ENCODE data around the gene DIP2C. TPM values are rescaled to one million over a fixed set of nuclear protein-coding genes. Genes with fewer than 3 reads are reported as not detected.
A peak's percentile ranks its signal among the peaks of the same experiment; 100 is the strongest.

Gene DIP2C
- total RNA-seq, 2 donors from 2014 or later = 13.0 to 13.7 TPM

GRCh38 chr10:675532-675931 lies 13.9 kb downstream of the DIP2C start:
- no peak for TF ChIP-seq CTCF (conservative IDR thresholded peaks at IDR 0.05)
- Mint-ChIP-seq H3K4me3 (no peak overlapping the region), H3K36me3 (ENCODE audit: low read depth) (peaks cover 2% of the 10 kb centered on the region), H3K9me3 (peaks cover 9% of the 10 kb centered on the region), H3K4me1 (no peaks in the 10 kb centered on the region), H3K27me3 (ENCODE audit: insufficient read depth) (no peaks in the 10 kb centered on the region), H3K27ac (no peak overlapping the region)
- H3K9ac ChIP-seq (ENCODE audit: extremely low read depth, low read length, poor library complexity, severe bottlenecking) = no peak overlapping the region
- WGBS, 2 experiments (ENCODE audit: insufficient coverage in 1 of 2, insufficient read length in 1 of 2) = 98% methylated on average over 4 of the region's 4 CpGs; no CpG with 5 or more reads in 1 of the 2 experiments
- H3K9me3 ChIP-seq (ENCODE audit: control insufficient read depth, low read length) = no peaks in the 10 kb centered on the region
- H3K36me3 ChIP-seq (ENCODE audit: control insufficient read depth, insufficient read depth, low read length) = no peaks in the 10 kb centered on the region
- H3K27me3 ChIP-seq (ENCODE audit: control insufficient read depth, insufficient read depth, low read length, poor library complexity, severe bottlenecking) = no peaks in the 10 kb centered on the region
- no peak for DNase-seq
- no peak overlapping the region for H3K27ac ChIP-seq (ENCODE audit: low read depth, low read length)
- no peaks in the 10 kb centered on the region for H3K4me1 ChIP-seq (ENCODE audit: control insufficient read depth, insufficient read depth, low read length)
- H3K4me3 ChIP-seq (ENCODE audit: low read length) = no peak overlapping the region

- Mint-ChIP-seq H3K4me3 (no peak overlapping the region), H3K27me3 (ENCODE audit: insufficient read depth) (no peaks in the 10 kb centered on the region), H3K27ac (no peak overlapping the region), H3K9me3 (peaks cover 9% of the 10 kb centered on the region), H3K36me3 (ENCODE audit: low read depth) (peaks cover 2% of the 10 kb centered on the region), H3K4me1 (no peaks in the 10 kb centered on the region)
- DNase-seq = peak; percentile 5
- TF ChIP-seq CTCF (conservative IDR thresholded peaks at IDR 0.05) = no peak
- 75 to 80% methylated on average over 4 to 9 of the region's 9 CpGs for WGBS, 2 experiments (ENCODE audit: insufficient coverage in 1 of 2, insufficient read length in 1 of 2)
- H3K9me3 ChIP-seq (ENCODE audit: control insufficient read depth, low read length) = no peaks in the 10 kb centered on the region
- H3K4me3 ChIP-seq (ENCODE audit: low read length) = no peak overlapping the region
- no peaks in the 10 kb centered on the region for H3K27me3 ChIP-seq (ENCODE audit: control insufficient read depth, insufficient read depth, low read length, poor library complexity, severe bottlenecking)
- H3K4me1 ChIP-seq (ENCODE audit: control insufficient read depth, insufficient read depth, low read length) = no peaks in the 10 kb centered on the region
- no peak overlapping the region for H3K9ac ChIP-seq (ENCODE audit: extremely low read depth, low read length, poor library complexity, severe bottlenecking)
- H3K27ac ChIP-seq (ENCODE audit: low read depth, low read length) = no peak overlapping the region
- H3K36me3 ChIP-seq (ENCODE audit: control insufficient read depth, insufficient read depth, low read length) = no peaks in the 10 kb centered on the region
These were observed 16.0 kb downstream of the DIP2C start for GRCh38 chr10:673492-673891.

GRCh38 chr10:672992-673391 lies 16.5 kb downstream of the DIP2C start:
- Mint-ChIP-seq H3K27me3 (ENCODE audit: insufficient read depth) (no peaks in the 10 kb centered on the region), H3K4me3 (no peak overlapping the region), H3K4me1 (no peaks in the 10 kb centered on the region), H3K36me3 (ENCODE audit: low read depth) (peaks cover 2% of the 10 kb centered on the region), H3K27ac (no peak overlapping the region), H3K9me3 (peaks cover 9% of the 10 kb centered on the region)
- 87 to 95% methylated on average over 3 to 5 of the region's 5 CpGs for WGBS, 2 experiments (ENCODE audit: insufficient coverage in 1 of 2, insufficient read length in 1 of 2)
- TF ChIP-seq CTCF (conservative IDR thresholded peaks at IDR 0.05) = no peak
- peak; percentile 24 for DNase-seq
- H3K27ac ChIP-seq (ENCODE audit: low read depth, low read length) = no peak overlapping the region
- H3K36me3 ChIP-seq (ENCODE audit: control insufficient read depth, insufficient read depth, low read length) = no peaks in the 10 kb centered on the region
- H3K9me3 ChIP-seq (ENCODE audit: control insufficient read depth, low read length) = no peaks in the 10 kb centered on the region
- H3K9ac ChIP-seq (ENCODE audit: extremely low read depth, low read length, poor library complexity, severe bottlenecking) = no peak overlapping the region
- H3K4me1 ChIP-seq (ENCODE audit: control insufficient read depth, insufficient read depth, low read length) = no peaks in the 10 kb centered on the region
- no peak overlapping the region for H3K4me3 ChIP-seq (ENCODE audit: low read length)
- no peaks in the 10 kb centered on the region for H3K27me3 ChIP-seq (ENCODE audit: control insufficient read depth, insufficient read depth, low read length, poor library complexity, severe bottlenecking)
